GM19193 (cell line): Measurements from ENCODE around the gene DOHH.

ENCODE experiments used
- POLR2A ChIP-seq: IDR thresholded peaks from 4 replicates; pipeline ENCODE4 v1.6.1; 2011; ENCODE audit not compliant: insufficient read depth, insufficient read length; ENCODE audit errors: extremely low read depth

The DOHH gene

GRCh38 chr19:3481241-3482090 is 19.0 kb downstream of the DOHH start:
- no peak for TF ChIP-seq POLR2A

DNA sequence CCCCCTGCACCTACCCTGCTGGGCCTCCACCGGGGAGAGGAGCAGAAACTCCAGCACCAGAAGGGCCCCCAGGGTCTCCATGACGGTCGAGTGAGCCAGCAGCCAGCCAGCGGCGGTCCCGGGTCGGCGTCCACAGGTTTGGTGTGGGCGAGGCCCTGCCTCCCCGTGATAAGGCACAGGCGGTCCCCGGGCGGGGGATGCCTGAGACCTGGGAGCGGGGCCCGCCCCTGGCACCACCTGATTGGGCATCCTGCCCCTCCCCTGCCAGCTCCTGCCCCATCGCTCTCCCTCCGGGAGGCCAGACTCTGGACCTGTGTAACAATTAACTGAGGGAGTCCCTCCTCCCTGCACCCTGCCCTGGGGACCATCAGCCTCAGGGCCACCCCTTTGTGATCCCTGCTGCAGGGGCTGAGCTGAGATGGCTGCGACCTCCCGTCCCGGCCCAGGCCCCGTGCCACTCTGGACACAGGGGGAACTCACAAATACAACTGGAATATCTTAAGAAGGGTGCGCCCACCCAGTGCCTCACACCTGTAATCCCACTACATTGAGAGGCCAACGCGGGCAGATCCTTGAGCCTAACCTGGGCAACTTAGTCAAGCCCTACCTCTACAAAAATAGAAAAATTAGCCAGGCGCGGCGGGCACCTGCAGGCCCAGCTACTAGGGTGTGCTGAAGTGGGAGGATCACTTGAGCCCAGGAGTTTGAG is 19.9 kb downstream of the DOHH start, which contains the start of gene SMIM24:
Gene SMIM24, minus strand, starts transcription at position 143 of the 709 bp plus-strand sequence. Its CDS starts 62 bp downstream, at position 81.
- TF ChIP-seq POLR2A, result no peak

DNA sequence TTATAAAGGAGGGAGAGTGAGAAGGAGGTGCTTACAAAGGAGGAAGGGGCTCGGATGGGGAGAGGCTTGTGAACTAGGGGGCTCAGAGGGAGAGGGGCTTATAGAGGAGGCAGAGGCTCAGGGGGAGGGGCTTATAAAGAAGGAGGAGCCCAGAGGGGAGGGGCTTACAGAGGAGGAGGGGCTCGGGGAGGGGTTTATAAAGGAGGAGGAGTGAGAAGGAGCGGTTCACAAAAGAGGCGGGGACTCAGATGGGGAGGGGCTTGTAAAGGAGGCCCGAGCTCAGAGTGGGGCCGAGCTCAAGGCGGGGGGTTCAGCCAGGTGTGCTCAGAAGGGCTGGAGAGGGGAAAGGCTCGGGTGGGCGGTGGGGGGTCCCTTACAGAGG is 20.6 kb downstream of the DOHH start:
- TF ChIP-seq POLR2A, result no peak

DNA sequence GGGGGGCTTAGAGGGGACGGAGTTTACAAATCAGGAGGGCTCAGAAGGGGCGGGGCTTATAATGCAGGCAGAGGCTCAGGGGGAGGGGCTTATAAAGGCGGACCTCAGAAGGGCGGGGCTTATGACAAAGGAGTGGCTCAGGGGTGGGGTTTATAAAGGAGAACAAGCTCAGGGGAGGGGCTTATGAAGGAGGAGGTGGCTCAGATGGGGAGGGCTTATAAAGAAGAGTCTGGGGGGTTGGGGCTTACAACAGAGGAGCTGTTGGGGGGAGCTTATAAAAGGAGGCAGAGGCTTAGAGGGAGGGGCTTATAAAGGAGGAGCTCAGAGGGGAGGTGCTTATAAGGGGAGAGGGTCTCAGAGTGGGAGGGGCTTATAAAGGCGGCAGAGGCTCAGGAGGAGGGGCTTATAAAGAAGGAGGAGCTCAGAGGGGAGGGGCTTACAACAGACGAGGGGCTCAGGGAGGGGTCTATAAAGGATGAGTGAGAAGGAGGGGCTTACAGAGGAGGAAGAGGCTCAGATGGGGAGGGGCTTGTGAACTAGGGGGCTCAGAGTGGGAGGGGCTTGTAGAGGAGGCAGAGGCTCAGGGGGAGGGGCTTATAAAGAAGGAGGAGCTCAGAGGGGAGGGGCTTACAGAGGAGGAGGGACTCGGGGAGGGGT is 21.2 kb downstream of the DOHH start:
- no peak for TF ChIP-seq POLR2A

DNA sequence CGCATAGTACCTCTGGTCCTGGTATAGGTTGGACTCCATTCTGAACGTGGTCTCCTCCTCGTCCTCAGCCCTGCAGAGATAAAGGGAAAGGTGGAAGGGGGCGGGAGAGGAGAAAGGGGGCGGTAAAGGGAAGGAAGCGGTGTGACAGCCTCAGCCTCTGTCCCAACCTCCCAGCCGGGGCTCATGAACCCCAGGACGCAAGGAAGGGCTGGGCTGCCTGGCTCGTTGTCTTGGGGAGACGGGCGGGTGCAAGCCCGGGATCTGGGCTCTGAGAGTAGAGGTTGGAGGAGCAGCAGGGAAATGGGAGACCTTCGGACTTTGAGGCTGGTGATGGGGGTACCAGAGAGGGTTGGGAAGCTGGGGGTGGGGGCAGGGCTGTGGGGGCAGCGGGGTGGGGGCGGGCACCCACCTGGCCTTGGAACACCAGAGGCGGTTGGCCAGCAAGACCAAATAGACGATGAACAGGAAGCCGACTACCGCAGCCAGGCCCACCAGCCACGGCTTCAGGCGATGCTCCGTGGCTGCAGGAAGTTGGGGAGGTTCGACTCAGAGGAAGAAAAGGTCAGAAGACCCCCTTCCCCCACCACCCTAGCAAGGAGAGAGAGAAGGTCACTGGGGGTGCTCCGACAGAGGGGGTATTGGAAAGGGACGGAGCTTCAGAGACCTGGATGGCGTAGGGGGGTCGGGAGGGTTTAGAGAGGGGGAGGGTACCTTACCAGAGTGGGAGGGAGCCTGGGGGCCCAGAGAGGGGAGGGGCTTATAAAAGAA is 21.9 kb downstream of the DOHH start:
- no peak for TF ChIP-seq POLR2A

DNA sequence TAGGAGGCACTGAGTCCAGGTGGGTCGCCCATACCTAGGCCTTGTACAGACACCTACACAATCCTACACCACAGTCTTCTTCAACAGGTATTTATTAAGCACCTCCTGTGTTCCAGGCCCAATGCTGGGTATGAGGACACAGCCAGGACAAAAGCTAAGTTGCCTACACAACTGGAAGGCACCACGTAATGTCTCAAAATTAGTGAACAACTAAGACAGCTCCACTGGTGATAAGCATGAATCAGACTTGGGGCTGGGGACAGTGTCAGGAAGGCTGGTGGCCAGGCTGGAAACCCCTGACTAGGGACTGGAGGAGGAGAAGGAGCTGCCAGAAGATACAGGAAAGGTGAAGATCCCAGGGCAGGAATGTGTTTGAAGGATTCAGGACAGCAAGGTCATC is 22.5 kb downstream of the DOHH start:
- TF ChIP-seq POLR2A, result no peak

- TF ChIP-seq POLR2A, result no peak
Measured at GRCh38 chr19:3477506-3477905, 23.0 kb downstream of the DOHH start.

- TF ChIP-seq POLR2A, result no peak
Measured at GRCh38 chr19:3476830-3477229, 23.6 kb downstream of the DOHH start.

GRCh38 chr19:3475449-3475848 is 25.0 kb downstream of the DOHH start:
- TF ChIP-seq POLR2A, result no peak

DNA sequence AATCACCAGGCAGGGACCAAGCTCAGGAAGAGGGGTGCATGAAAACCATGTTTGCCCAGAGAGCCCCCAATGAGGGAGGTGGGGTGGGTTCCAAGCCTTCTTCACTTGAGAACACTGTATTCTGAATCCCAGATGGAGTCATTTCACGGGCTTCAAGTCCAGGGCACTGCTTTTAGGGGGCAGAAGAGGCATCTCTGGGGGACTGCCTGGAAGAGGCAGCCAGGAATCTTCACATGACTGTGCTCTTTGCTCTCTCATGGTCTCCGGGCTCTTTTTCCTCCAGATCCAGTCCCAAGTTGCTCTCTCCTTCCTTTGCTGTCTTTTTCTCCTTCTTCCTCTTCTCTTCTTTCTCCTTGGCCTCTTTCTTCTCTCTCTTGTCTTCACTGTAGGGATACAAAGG is 25.9 kb downstream of the DOHH start:
- no peak for TF ChIP-seq POLR2A

DNA sequence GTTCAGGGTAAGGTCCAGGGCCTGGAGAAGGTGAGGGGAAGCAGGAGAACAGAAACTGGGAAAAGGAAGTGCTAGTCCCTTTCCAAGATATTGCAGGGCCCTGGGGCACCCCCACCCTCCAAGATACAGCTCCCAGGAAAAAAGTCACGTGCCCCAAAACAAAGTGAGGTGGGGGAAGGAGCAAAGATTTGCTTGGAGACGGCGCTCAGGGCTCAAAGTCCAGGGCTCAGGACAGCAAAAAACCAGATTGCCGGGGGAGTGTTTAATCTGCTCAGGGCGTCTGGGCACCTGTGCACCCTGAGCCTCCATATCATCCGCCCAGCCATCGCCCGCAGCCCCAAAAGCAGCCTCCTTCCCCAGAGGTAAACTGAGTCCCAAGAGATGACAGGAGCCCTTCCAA is 26.5 kb downstream of the DOHH start:
- TF ChIP-seq POLR2A, result no peak

DNA sequence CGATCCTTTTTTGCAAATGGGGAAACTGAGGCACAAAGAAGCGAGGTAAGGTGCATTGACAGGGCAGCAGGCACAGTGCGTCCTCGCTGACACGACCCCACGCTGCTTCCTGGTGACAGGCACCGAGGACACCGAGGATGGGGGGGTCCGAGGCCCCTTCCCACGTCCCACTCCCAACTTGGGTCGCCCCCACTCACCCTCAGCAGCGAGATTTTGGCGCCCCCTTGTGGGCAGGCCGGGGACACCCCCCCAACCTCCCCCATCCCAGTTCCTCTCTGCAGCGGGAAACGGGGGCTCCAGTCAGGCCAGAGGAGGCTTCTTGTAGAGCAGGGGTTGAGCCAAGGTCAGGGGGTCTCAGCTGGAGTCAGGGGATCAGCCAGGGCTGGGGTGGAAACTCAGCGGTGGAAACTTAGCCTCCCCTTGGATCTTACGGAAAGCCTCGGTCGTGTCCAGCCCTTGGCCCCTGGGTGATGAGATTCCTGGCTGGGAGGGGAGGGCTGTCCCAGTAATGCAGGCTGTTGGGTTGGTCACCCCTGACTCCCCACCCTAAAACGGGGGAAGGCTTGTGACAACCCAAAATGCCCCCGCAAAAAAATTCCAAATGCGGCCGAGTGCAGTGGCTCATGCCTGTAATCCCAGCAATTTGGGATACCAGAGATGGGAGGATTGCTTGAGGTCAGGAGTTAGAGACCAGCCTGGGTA is 28.4 kb downstream of the DOHH start:
- no peak for TF ChIP-seq POLR2A

GRCh38 chr19:3470500-3471128 is 29.9 kb downstream of the DOHH start:
- no peak for TF ChIP-seq POLR2A
